Parathyroid adenoma (tissue), 2 donors: ENCODE data around the gene MOCS3.

Experiments
- H2AFZ ChIP-seq: fragments of 300-600 bp; sonication (generic); one replicate; pipeline ENCODE4 v1.7.0; 2017; ENCODE audit warnings: antibody characterized with exemption, mild to moderate bottlenecking
- H3K27ac ChIP-seq: fragments of 300-600 bp; sonication (generic); one replicate; pipeline ENCODE4 v1.7.0; 2017
- H3K27me3 ChIP-seq: fragments of 300-600 bp; sonication (generic); one replicate; pipeline ENCODE4 v1.7.0; 2017; ENCODE audit warnings: low read length; ENCODE audit not compliant: control insufficient read depth, insufficient read depth
- H3K36me3 ChIP-seq: fragments of 300-600 bp; sonication (generic); one replicate; pipeline ENCODE4 v1.7.0; 2017; ENCODE audit warnings: low read length; ENCODE audit not compliant: control insufficient read depth, insufficient read depth
- H3K4me1 ChIP-seq: fragments of 300-600 bp; sonication (generic); one replicate; pipeline ENCODE4 v1.7.0; 2017; ENCODE audit warnings: control low read depth
- H3K4me2 ChIP-seq: fragments of 300-600 bp; sonication (generic); one replicate; pipeline ENCODE4 v1.7.0; 2017; ENCODE audit warnings: low read length
- H3K4me3 ChIP-seq: fragments of 300-600 bp; sonication (generic); one replicate; pipeline ENCODE4 v1.7.0; 2017; ENCODE audit warnings: low read depth, low read length
- H3K79me2 ChIP-seq: fragments of 300-600 bp; sonication (generic); one replicate; pipeline ENCODE4 v1.7.0; 2017; ENCODE audit warnings: control low read depth
- H3K9ac ChIP-seq: fragments of 300-600 bp; sonication (generic); one replicate; pipeline ENCODE4 v1.7.0; 2017; ENCODE audit warnings: mild to moderate bottlenecking
- H3K9me3 ChIP-seq: fragments of 300-600 bp; sonication (generic); one replicate; pipeline ENCODE4 v1.7.0; 2017; ENCODE audit warnings: low read length; ENCODE audit not compliant: control insufficient read depth
- TF ChIP-seq, protein P1 (sequence below): fragments of 300-600 bp; sonication (generic); IDR thresholded peaks from one replicate; pipeline ENCODE4 v1.7.0; 2017; ENCODE audit warnings: antibody characterized with exemption, mild to moderate bottlenecking
- donor health status: primary hyperparathyroidism.

The MOCS3 gene

DNA sequence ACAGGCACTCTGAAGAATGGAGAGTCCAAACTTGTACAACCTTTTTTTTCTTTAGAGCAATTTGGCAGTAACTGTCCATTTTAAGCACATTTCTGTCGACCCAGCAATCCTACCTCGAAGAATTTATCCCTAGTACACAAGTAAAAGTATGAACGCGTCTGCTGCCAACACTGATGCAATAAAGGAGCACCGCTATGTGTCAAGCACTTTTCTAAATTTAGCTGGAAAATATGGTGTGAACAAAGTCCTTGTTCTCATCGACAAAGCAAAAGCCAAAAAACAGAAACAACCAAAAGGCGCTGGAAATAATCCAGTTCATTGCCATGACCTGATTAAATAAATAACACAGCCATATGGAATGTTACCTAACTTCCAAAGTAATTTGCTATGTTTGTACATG lies 1.3 kb upstream of the MOCS3 start:
- Histone ChIP-seq H3K27ac (no peak overlapping the region), H3K4me1 (peaks cover 8% of the 10 kb centered on the region), H3K9ac (no peak overlapping the region), H3K27me3 (no peaks in the 10 kb centered on the region), H3K9me3 (no peaks in the 10 kb centered on the region), H3K4me2 (peak overlapping the region; percentile 75), H2AFZ (no peak overlapping the region), H3K4me3 (peak overlapping the region; percentile 79), H3K36me3 (no peaks in the 10 kb centered on the region), H3K79me2 (peaks cover 39% of the 10 kb centered on the region)
- TF ChIP-seq, protein P1, sequence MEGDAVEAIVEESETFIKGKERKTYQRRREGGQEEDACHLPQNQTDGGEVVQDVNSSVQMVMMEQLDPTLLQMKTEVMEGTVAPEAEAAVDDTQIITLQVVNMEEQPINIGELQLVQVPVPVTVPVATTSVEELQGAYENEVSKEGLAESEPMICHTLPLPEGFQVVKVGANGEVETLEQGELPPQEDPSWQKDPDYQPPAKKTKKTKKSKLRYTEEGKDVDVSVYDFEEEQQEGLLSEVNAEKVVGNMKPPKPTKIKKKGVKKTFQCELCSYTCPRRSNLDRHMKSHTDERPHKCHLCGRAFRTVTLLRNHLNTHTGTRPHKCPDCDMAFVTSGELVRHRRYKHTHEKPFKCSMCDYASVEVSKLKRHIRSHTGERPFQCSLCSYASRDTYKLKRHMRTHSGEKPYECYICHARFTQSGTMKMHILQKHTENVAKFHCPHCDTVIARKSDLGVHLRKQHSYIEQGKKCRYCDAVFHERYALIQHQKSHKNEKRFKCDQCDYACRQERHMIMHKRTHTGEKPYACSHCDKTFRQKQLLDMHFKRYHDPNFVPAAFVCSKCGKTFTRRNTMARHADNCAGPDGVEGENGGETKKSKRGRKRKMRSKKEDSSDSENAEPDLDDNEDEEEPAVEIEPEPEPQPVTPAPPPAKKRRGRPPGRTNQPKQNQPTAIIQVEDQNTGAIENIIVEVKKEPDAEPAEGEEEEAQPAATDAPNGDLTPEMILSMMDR = no peak

DNA sequence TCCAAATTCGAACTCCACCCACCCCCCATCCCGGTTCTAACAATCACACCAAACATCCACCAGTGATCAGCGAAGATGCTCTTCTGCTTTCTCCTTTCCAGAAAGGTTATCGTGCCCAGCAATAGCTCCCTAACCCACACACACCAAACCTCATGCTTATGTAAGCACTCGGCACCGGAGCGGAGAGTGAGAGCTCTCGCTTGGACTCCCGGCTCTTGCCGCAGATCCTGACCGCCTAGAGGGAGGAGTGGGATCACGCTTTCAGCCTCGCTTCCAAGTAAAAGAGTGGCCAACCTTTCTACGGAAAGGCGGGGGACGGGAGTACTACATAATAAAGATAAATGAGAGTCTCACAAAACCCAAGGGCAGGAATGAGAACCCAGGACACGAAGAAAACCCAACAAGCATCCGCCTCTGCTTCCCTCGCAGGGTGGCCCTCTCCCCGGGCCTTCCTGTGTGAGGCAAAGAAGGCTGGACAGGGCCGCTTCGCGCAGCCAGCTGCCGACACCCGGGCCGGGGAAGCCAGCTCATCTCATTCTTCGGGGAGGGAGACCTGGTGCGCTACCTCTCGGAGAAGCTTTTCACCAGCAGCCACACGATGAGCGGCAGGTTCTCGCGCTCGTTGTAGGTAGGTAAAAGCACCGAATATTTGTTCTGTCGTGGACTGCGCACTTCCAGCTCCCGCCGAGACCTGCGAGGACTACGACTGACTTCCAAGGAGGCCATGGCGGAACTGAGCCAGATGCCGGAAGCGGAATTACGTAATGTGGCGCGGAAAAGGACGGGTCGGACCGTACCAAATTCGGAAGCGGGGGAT lies 612 bp upstream of the MOCS3 start, which contains the start of gene DPM1:
Gene DPM1 (minus strand): TSS at position 735 of the 817 bp plus-strand sequence. CDS start 9 bp downstream, at position 726.
- H3K27ac ChIP-seq = peak within 1 kb of the TSS; percentile 96

DNA sequence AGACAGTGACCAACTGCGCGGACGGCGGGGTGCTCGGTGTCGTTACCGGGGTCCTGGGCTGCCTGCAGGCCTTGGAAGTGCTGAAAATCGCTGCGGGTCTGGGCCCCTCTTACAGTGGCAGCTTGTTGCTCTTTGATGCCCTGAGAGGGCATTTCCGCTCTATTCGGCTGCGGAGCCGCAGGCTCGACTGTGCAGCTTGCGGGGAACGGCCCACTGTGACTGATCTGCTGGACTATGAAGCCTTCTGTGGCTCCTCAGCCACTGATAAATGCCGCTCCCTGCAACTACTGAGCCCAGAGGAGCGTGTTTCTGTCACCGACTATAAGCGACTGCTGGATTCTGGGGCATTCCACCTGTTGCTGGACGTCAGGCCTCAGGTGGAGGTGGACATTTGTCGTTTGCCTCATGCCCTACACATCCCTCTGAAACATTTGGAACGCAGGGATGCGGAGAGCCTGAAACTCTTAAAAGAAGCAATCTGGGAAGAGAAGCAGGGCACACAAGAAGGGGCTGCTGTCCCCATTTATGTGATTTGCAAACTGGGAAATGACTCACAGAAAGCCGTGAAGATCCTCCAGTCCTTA lies 1.0 kb downstream of the MOCS3 start:
- H3K4me1 ChIP-seq = peaks cover 8% of the 10 kb centered on the region
- no peaks in the 10 kb centered on the region for H3K9me3 ChIP-seq
- no peak overlapping the region for H2AFZ ChIP-seq
- no peaks in the 10 kb centered on the region for H3K36me3 ChIP-seq
- H3K9ac ChIP-seq = no peak overlapping the region
- no peak overlapping the region for H3K27ac ChIP-seq
- peak overlapping the region; percentile 79 for H3K4me3 ChIP-seq
- TF ChIP-seq, protein P1 = no peak
- peak overlapping the region; percentile 75 for H3K4me2 ChIP-seq
- H3K27me3 ChIP-seq = no peaks in the 10 kb centered on the region
- peaks cover 35% of the 10 kb centered on the region for H3K79me2 ChIP-seq

More for the DNA sequence above, 612 bp upstream of the MOCS3 start, which contains the start of gene DPM1:
- H3K27me3 ChIP-seq = no peaks in the 10 kb centered on the region
- peak within 1 kb of the TSS; percentile 51 for H3K9ac ChIP-seq
- TF ChIP-seq, protein P1 = no peak
- H3K36me3 ChIP-seq = no peaks in the 10 kb centered on the region
- H2AFZ ChIP-seq = peak within 1 kb of the TSS; percentile 86
- peak within 1 kb of the TSS; percentile 79 for H3K4me3 ChIP-seq
- H3K9me3 ChIP-seq = no peaks in the 10 kb centered on the region
- H3K79me2 ChIP-seq = peaks cover 37% of the 10 kb centered on the region
- peak within 1 kb of the TSS; percentile 75 for H3K4me2 ChIP-seq
- peaks cover 8% of the 10 kb centered on the region for H3K4me1 ChIP-seq

DNA sequence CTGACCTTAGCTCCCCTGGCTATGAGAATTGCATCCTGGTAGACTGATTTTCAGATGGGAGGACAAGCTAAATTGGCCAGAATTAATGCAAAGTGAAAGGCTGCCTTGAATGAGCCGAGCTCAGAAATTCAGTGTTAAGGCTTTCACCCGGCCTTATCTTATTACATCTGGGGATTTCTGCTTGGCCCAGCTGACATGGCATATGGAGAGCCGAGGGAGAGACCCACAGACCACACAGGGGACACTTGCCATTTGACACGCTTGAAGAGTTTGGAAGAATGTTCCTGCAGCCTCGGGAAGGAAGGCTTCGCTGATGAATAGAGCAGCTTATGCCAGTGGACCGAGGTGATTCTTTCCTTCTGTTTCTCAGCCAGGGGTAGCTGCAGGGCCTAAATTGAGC lies 9.0 kb downstream of the MOCS3 start:
- Histone ChIP-seq H3K4me3 (no peak overlapping the region), H3K36me3 (no peaks in the 10 kb centered on the region), H3K4me1 (no peaks in the 10 kb centered on the region), H3K9ac (no peak overlapping the region), H3K4me2 (peak overlapping the region; percentile 24), H3K79me2 (no peaks in the 10 kb centered on the region), H3K27me3 (no peaks in the 10 kb centered on the region), H3K9me3 (no peaks in the 10 kb centered on the region), H2AFZ (peak overlapping the region; percentile 62), H3K27ac (no peak overlapping the region)
- TF ChIP-seq, protein P1 = no peak
